ENCODE data around the gene U2SURP.
"Not testable (repeated sequence)": the region's sequence is repeated elsewhere in the genome, so short reads cannot be mapped to it uniquely, and the experiment has no call there.

Gene U2SURP

GRCh38 chr3:143073983-143074382 lies 72.6 kb downstream of the U2SURP start:
- DNase-seq: not testable (repeated sequence)

- DNase-seq: no peak
Observed at GRCh38 chr3:143078883-143079282, 77.5 kb downstream of the U2SURP start.

- DNase-seq: no peak
Observed at GRCh38 chr3:143080196-143080595, 78.8 kb downstream of the U2SURP start.

- DNase-seq: no peak
Observed at GRCh38 chr3:143081365-143081764, 80.0 kb downstream of the U2SURP start.

GRCh38 chr3:143081844-143082778 lies 80.7 kb downstream of the U2SURP start:
- DNase-seq: no peak

GRCh38 chr3:143083781-143084180 lies 82.4 kb downstream of the U2SURP start:
- no peak for DNase-seq

- DNase-seq: no peak
Observed at GRCh38 chr3:143084856-143085731, 83.7 kb downstream of the U2SURP start.

GRCh38 chr3:143088835-143089234 lies 87.5 kb downstream of the U2SURP start:
- no peak for DNase-seq

GRCh38 chr3:143089965-143090364 lies 88.6 kb downstream of the U2SURP start:
- DNase-seq: no peak

- DNase-seq: no peak
Observed at GRCh38 chr3:143090486-143090885, 89.1 kb downstream of the U2SURP start.

- DNase-seq: no peak
Observed at GRCh38 chr3:143090976-143091837, 89.8 kb downstream of the U2SURP start.

GRCh38 chr3:143092191-143092590 lies 90.8 kb downstream of the U2SURP start:
- no peak for DNase-seq

GRCh38 chr3:143095813-143096212 lies 94.4 kb downstream of the U2SURP start:
- no peak for DNase-seq

- no peak for DNase-seq
Observed at GRCh38 chr3:143098032-143098764, 96.8 kb downstream of the U2SURP start.

- DNase-seq: no peak
Observed at GRCh38 chr3:143099210-143099609, 97.8 kb downstream of the U2SURP start.

GRCh38 chr3:143099690-143100089 lies 98.3 kb downstream of the U2SURP start:
- DNase-seq: no peak

GRCh38 chr3:143100451-143100850 lies 99.1 kb downstream of the U2SURP start:
- no peak for DNase-seq

- DNase-seq: no peak
Observed at GRCh38 chr3:143101792-143102381, 100.5 kb downstream of the U2SURP start.

GRCh38 chr3:143103652-143104051 lies 102.3 kb downstream of the U2SURP start:
- DNase-seq: no peak

- no peak for DNase-seq
Observed at GRCh38 chr3:143105170-143105569, 103.8 kb downstream of the U2SURP start.

- no peak for DNase-seq
Observed at GRCh38 chr3:143109861-143110260, 108.5 kb downstream of the U2SURP start.
